SK-N-MC (cell line): Measurements from ENCODE around the gene WNT4.

Experiments used
- DNase-seq: peaks from one replicate; pipeline ENCODE4 v3.0.0-alpha.2; 2011; ENCODE audit warnings: low read depth, low spot score
- H3K27ac ChIP-seq: fragments of 200-600 bp; sonication (generic); 2 replicates; pipeline ENCODE4 v1.5.1; 2016; ENCODE audit warnings: mixed run types
- H3K36me3 ChIP-seq: fragments of 200-600 bp; sonication (generic); 2 replicates; pipeline ENCODE4 v1.6.1; 2017; ENCODE audit warnings: antibody characterized with exemption, low read length, mixed read lengths; ENCODE audit not compliant: insufficient read depth
- H3K4me3 ChIP-seq: fragments of 200-600 bp; sonication (generic); 2 replicates; pipeline ENCODE4 v1.5.1; 2016
- H3K9ac ChIP-seq: fragments of 200-600 bp; sonication (generic); 2 replicates; pipeline ENCODE4 v1.8.0; 2017; ENCODE audit warnings: mixed run types, mixed read lengths; ENCODE audit not compliant: insufficient read length
- H3K9me3 ChIP-seq: fragments of 200-600 bp; sonication (generic); 2 replicates; pipeline ENCODE4 v1.6.1; 2017; ENCODE audit warnings: low read depth, mild to moderate bottlenecking, antibody characterized with exemption, low read length, moderate library complexity, mixed read lengths
- EZH2 ChIP-seq: fragments of 200-600 bp; sonication (generic); IDR thresholded peaks from one replicate; pipeline ENCODE4 v1.6.1; 2017; ENCODE audit warnings: antibody characterized with exemption
- FOXP2 ChIP-seq: optimal IDR thresholded peaks from 2 replicates; pipeline ENCODE3; 2011; ENCODE audit warnings: mild to moderate bottlenecking, moderate library complexity; ENCODE audit not compliant: insufficient read depth; ENCODE audit errors: extremely low read length, control extremely low read depth
- POLR2AphosphoS5 ChIP-seq: IDR thresholded peaks from 2 replicates; pipeline ENCODE4 v1.6.1; 2012; ENCODE audit warnings: mild to moderate bottlenecking, low read depth, low read length, borderline replicate concordance

The WNT4 gene

DNA sequence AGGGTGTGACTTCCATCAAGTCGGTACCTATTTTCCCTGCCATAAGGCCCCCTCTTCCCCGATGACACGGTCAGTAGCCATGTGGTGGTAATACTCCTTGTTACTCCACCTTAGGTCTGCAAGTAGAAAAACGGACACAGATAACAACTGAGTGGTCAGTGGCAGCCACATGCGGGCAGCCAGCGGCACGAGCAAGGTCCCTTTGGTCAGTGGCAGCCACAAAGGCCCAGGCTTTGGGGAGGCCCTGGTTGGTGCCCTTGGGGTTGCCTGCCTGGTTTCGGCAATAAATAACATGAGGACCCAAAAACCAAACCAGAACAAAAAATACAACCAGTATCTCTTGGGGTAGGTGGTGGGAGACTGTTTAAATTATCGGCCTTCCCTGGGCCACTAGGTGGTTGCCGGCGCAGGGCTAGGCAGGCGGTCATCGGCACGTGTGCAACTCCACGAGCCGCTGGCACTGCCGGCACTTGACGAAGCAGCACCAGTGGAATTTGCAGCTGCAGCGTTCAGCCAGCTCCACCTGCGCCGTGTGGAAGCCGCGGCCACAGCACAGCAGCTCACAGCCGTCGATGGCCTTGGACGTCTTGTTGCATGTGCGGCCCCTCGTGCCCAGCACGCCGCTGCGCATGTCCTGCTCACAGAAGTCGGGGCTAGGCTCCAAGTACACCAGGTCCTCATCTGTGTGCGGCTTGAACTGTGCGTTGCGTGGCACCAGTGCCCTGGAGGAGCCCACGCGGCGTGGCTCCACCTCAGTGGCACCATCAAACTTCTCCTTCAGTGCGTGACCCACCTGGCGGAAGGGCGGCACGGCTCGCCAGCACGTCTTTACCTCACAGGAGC is 23.1 kb downstream of the WNT4 start:
- no peak overlapping the region for H3K9ac ChIP-seq
- H3K27ac ChIP-seq, result no peak overlapping the region
- no peak overlapping the region for H3K4me3 ChIP-seq
- DNase-seq, result no peak
- no peaks in the 10 kb centered on the region for H3K9me3 ChIP-seq
- H3K36me3 ChIP-seq, result no peaks in the 10 kb centered on the region; the same call in 1 of the 2 replicates
- TF ChIP-seq FOXP2 (no peak), EZH2 (no peak), POLR2AphosphoS5 (no peak)

DNA sequence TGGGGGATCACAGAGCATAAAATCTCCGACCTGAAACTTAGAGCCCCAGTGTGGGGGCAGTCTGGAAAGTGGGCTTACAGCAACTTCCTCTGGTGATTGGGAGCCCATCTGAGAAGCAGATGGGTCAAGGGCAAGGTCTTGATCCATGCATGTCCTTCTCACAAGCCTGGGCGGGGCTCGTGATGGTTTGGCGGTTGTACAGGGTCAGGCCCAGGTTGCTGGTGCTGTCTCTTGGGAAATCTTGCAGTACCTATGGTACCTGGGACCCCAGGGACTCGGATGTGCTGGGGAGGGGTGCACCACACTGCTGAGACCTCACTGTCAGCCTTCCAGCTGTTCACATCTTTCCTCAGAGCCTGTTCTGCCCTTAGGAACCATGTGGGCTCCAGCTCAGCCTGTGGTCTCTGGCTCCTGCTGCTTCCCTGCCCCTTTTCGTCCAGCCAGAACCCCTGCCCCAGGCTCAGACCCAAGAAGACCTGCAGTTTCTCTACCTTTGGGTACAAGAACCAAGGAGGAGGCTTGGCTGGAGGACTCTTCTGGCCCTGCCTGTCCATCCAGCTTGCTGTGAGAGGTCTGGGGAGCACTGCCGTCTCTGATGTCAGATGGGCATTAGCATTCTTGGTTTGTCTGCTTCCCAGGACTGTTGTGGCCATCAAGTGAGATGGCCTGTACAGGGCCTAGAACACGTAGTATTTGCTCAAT is 24.5 kb downstream of the WNT4 start:
- no peak for TF ChIP-seq FOXP2
- TF ChIP-seq EZH2, result no peak
- no peak for TF ChIP-seq POLR2AphosphoS5
- no peak for DNase-seq
- no peak overlapping the region for H3K9ac ChIP-seq
- no peak overlapping the region for H3K4me3 ChIP-seq
- no peak overlapping the region for H3K27ac ChIP-seq
- H3K9me3 ChIP-seq, result no peaks in the 10 kb centered on the region
- no peaks in the 10 kb centered on the region; the same call in 1 of the 2 replicates for H3K36me3 ChIP-seq

- no peak for DNase-seq
- Histone ChIP-seq H3K36me3 (no peaks in the 10 kb centered on the region; the same call in 1 of the 2 replicates), H3K9ac (no peak overlapping the region), H3K9me3 (no peaks in the 10 kb centered on the region), H3K4me3 (no peak overlapping the region), H3K27ac (no peak overlapping the region)
- no peak for TF ChIP-seq EZH2
- no peak for TF ChIP-seq POLR2AphosphoS5
- TF ChIP-seq FOXP2, result no peak
Measured at GRCh38 chr1:22117851-22118250, 25.0 kb downstream of the WNT4 start.

- Histone ChIP-seq H3K27ac (no peak overlapping the region), H3K4me3 (no peak overlapping the region), H3K9ac (no peak overlapping the region), H3K36me3 (no peaks in the 10 kb centered on the region; the same call in 1 of the 2 replicates), H3K9me3 (no peaks in the 10 kb centered on the region)
- TF ChIP-seq FOXP2, result no peak
- TF ChIP-seq EZH2, result no peak
- no peak for TF ChIP-seq POLR2AphosphoS5
- no peak for DNase-seq
Measured at GRCh38 chr1:22117238-22117637, 25.7 kb downstream of the WNT4 start.

DNA sequence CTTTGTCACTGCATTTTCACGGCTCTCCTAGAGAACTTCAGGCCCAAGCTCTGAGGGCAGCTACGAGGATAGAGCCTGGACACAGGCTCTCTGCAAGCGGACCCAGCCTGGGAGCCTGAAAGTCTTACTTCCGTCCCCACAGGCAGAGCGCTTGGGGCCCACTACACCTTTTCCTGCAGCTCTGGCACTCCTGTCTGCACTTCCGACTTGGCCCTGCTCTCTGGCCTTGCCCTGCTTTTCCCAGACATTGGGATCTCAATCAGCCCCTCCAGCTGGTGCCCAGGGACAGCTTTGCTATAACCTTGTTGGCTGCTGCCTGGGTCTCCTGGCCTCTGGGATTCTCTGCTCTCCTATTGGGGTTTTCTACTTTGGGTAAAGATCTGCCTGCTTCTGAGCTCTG is 27.6 kb downstream of the WNT4 start:
- Histone ChIP-seq H3K36me3 (no peaks in the 10 kb centered on the region; the same call in 1 of the 2 replicates), H3K4me3 (no peak overlapping the region), H3K9me3 (no peaks in the 10 kb centered on the region), H3K27ac (no peak overlapping the region), H3K9ac (no peak overlapping the region)
- TF ChIP-seq EZH2, result no peak
- DNase-seq, result no peak

- Histone ChIP-seq H3K9ac (no peak overlapping the region), H3K4me3 (no peak overlapping the region), H3K27ac (no peak overlapping the region), H3K36me3 (no peaks in the 10 kb centered on the region), H3K9me3 (no peaks in the 10 kb centered on the region)
- no peak for DNase-seq
- TF ChIP-seq FOXP2, result no peak
- TF ChIP-seq POLR2AphosphoS5, result no peak
- no peak for TF ChIP-seq EZH2
Measured at GRCh38 chr1:22114083-22115012, 28.5 kb downstream of the WNT4 start.

- no peaks in the 10 kb centered on the region for H3K9me3 ChIP-seq
- H3K27ac ChIP-seq, result no peak overlapping the region
- no peak for DNase-seq
- no peak overlapping the region for H3K4me3 ChIP-seq
- no peak overlapping the region for H3K9ac ChIP-seq
- H3K36me3 ChIP-seq, result peaks cover 7% of the 10 kb centered on the region; the same call in 1 of the 2 replicates
- TF ChIP-seq FOXP2, result no peak
- no peak for TF ChIP-seq EZH2
- TF ChIP-seq POLR2AphosphoS5, result no peak
Measured at GRCh38 chr1:22112554-22112953, 30.3 kb downstream of the WNT4 start.

GRCh38 chr1:22111620-22112019 is 31.3 kb downstream of the WNT4 start:
- no peak for DNase-seq
- Histone ChIP-seq H3K4me3 (no peak overlapping the region), H3K36me3 (peaks cover 7% of the 10 kb centered on the region; the same call in 1 of the 2 replicates), H3K9me3 (no peaks in the 10 kb centered on the region), H3K9ac (no peak overlapping the region), H3K27ac (no peak overlapping the region)
- TF ChIP-seq POLR2AphosphoS5 (no peak), EZH2 (no peak), FOXP2 (no peak)
